SK-N-SH treated with all-trans-retinoic acid at 6 μM for 48 hours (cell line): Measurements from ENCODE around the gene FOXL2NB.

Source experiments
- ATAC-seq: fragments of 200-7000 bp; cut with Tn5 transposase; 3 replicates; pipeline ENCODE4 v1.9.1; 2020; ENCODE audit warnings: mild to moderate bottlenecking, moderate library complexity
- ARNTL ChIP-seq: fragments of 450-650 bp; formaldehyde crosslinking; IDR thresholded peaks from 2 replicates; pipeline ENCODE4 v1.5.0; 2020; ENCODE audit warnings: low read depth, mild to moderate bottlenecking, moderate library complexity, borderline replicate concordance
- BACH2 ChIP-seq: fragments of 250-450 bp; sonication (Bioruptor Pico); IDR thresholded peaks from 2 replicates; pipeline ENCODE4 v1.9.0; 2021; ENCODE audit warnings: mild to moderate bottlenecking, borderline replicate concordance
- CSDC2 ChIP-seq: fragments of 250-450 bp; sonication (Bioruptor Pico); IDR thresholded peaks from 2 replicates; pipeline ENCODE4 v1.5.0; 2020; ENCODE audit warnings: mild to moderate bottlenecking, moderate library complexity
- GLIS3 ChIP-seq: fragments of 250-450 bp; sonication (Bioruptor Pico); IDR thresholded peaks from 2 replicates; pipeline ENCODE4 v1.5.0; 2020; ENCODE audit warnings: mild to moderate bottlenecking, moderate library complexity
- OSR1 ChIP-seq: fragments of 250-450 bp; sonication (Bioruptor Pico); IDR thresholded peaks from 2 replicates; pipeline ENCODE4 v1.8.0; 2022; ENCODE audit warnings: moderate library complexity, mild to moderate bottlenecking, inconsistent platforms
- POU6F1 ChIP-seq: fragments of 250-450 bp; sonication (Bioruptor Pico); IDR thresholded peaks from 2 replicates; pipeline ENCODE4 v1.8.0; 2021; ENCODE audit warnings: low read depth, mild to moderate bottlenecking, moderate library complexity, borderline replicate concordance
- PPARA ChIP-seq: fragments of 250-450 bp; sonication (Bioruptor Pico); IDR thresholded peaks from 2 replicates; pipeline ENCODE4 v1.5.0; 2020; ENCODE audit warnings: mild to moderate bottlenecking, borderline replicate concordance
- RARB ChIP-seq: fragments of 250-450 bp; sonication (Bioruptor Pico); IDR thresholded peaks from 2 replicates; pipeline ENCODE4 v1.8.0; 2021; ENCODE audit warnings: mild to moderate bottlenecking, moderate library complexity
- SNAI2 ChIP-seq: fragments of 250-450 bp; sonication (Bioruptor Pico); IDR thresholded peaks from 2 replicates; pipeline ENCODE4 v1.5.0; 2020; ENCODE audit warnings: mild to moderate bottlenecking, moderate library complexity
- TCF4 ChIP-seq: fragments of 250-450 bp; sonication (Bioruptor Pico); IDR thresholded peaks from 2 replicates; pipeline ENCODE4 v1.8.0; 2021; ENCODE audit warnings: mild to moderate bottlenecking, moderate library complexity, borderline replicate concordance
- TOX ChIP-seq: fragments of 250-450 bp; sonication (Bioruptor Pico); IDR thresholded peaks from 2 replicates; pipeline ENCODE4 v1.8.0; 2021; ENCODE audit warnings: mild to moderate bottlenecking, moderate library complexity, borderline replicate concordance
- ZC3H10 ChIP-seq: fragments of 250-450 bp; sonication (Bioruptor Pico); IDR thresholded peaks from 2 replicates; pipeline ENCODE4 v1.5.1; 2021; ENCODE audit warnings: mild to moderate bottlenecking, moderate library complexity
- ZFP3 ChIP-seq: fragments of 250-450 bp; sonication (Bioruptor Pico); IDR thresholded peaks from 2 replicates; pipeline ENCODE4 v1.5.0; 2020; ENCODE audit warnings: mild to moderate bottlenecking, moderate library complexity
- ZFP30 ChIP-seq: fragments of 450-650 bp; formaldehyde crosslinking; IDR thresholded peaks from 2 replicates; pipeline ENCODE4 v1.5.0; 2022; ENCODE audit warnings: mild to moderate bottlenecking, moderate library complexity
- ZNF565 ChIP-seq: fragments of 450-650 bp; formaldehyde crosslinking; conservative IDR thresholded peaks from 2 replicates; pipeline ENCODE4 v1.5.0; 2020; ENCODE audit warnings: low read depth, mild to moderate bottlenecking, moderate library complexity
- ZNF70 ChIP-seq: fragments of 450-650 bp; formaldehyde crosslinking; IDR thresholded peaks from 2 replicates; pipeline ENCODE4 v1.5.0; 2020; ENCODE audit warnings: mild to moderate bottlenecking, moderate library complexity
- ZNF8 ChIP-seq: fragments of 450-650 bp; formaldehyde crosslinking; IDR thresholded peaks from 2 replicates; pipeline ENCODE4 v1.5.0; 2020; ENCODE audit warnings: mild to moderate bottlenecking, moderate library complexity
- TF ChIP-seq, protein P1 (sequence below): fragments of 250-450 bp; sonication (Bioruptor Pico); IDR thresholded peaks from 2 replicates; pipeline ENCODE4 v1.5.0; 2020; ENCODE audit warnings: mild to moderate bottlenecking, moderate library complexity
- TF ChIP-seq, protein P2 (sequence below): fragments of 250-450 bp; sonication (Bioruptor Pico); IDR thresholded peaks from 2 replicates; pipeline ENCODE4 v1.8.0; 2020; ENCODE audit warnings: mild to moderate bottlenecking, moderate library complexity, borderline replicate concordance
- TF ChIP-seq, protein P3 (sequence below): fragments of 250-450 bp; sonication (Bioruptor Pico); IDR thresholded peaks from 2 replicates; pipeline ENCODE4 v1.5.1; 2020; ENCODE audit warnings: low read depth, mild to moderate bottlenecking, moderate library complexity
- TF ChIP-seq, protein P4 (sequence below): fragments of 250-450 bp; sonication (Bioruptor Pico); IDR thresholded peaks from 2 replicates; pipeline ENCODE4 v1.5.1; 2021; ENCODE audit warnings: mild to moderate bottlenecking, moderate library complexity

FOXL2NB gene

GRCh38 chr3:138984816-138985215 lies 37.8 kb downstream of the FOXL2NB start:
- no peak for ATAC-seq
- TF ChIP-seq GLIS3 (CRISPR knock-in tag): no peak
- TF ChIP-seq ZFP30 (CRISPR knock-in tag): no peak
- TF ChIP-seq PPARA (CRISPR knock-in tag): no peak
- TF ChIP-seq ZFP3 (CRISPR knock-in tag): no peak
- no peak for TF ChIP-seq SNAI2 (CRISPR knock-in tag)
- no peak for TF ChIP-seq CSDC2 (CRISPR knock-in tag)
- TF ChIP-seq ARNTL (CRISPR knock-in tag): no peak
- no peak for TF ChIP-seq RARB (CRISPR knock-in tag)
- TF ChIP-seq, protein P1, sequence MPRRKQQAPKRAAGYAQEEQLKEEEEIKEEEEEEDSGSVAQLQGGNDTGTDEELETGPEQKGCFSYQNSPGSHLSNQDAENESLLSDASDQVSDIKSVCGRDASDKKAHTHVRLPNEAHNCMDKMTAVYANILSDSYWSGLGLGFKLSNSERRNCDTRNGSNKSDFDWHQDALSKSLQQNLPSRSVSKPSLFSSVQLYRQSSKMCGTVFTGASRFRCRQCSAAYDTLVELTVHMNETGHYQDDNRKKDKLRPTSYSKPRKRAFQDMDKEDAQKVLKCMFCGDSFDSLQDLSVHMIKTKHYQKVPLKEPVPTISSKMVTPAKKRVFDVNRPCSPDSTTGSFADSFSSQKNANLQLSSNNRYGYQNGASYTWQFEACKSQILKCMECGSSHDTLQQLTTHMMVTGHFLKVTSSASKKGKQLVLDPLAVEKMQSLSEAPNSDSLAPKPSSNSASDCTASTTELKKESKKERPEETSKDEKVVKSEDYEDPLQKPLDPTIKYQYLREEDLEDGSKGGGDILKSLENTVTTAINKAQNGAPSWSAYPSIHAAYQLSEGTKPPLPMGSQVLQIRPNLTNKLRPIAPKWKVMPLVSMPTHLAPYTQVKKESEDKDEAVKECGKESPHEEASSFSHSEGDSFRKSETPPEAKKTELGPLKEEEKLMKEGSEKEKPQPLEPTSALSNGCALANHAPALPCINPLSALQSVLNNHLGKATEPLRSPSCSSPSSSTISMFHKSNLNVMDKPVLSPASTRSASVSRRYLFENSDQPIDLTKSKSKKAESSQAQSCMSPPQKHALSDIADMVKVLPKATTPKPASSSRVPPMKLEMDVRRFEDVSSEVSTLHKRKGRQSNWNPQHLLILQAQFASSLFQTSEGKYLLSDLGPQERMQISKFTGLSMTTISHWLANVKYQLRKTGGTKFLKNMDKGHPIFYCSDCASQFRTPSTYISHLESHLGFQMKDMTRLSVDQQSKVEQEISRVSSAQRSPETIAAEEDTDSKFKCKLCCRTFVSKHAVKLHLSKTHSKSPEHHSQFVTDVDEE (CRISPR knock-in tag): no peak
- TF ChIP-seq OSR1 (CRISPR knock-in tag): no peak
- TF ChIP-seq, protein P2, sequence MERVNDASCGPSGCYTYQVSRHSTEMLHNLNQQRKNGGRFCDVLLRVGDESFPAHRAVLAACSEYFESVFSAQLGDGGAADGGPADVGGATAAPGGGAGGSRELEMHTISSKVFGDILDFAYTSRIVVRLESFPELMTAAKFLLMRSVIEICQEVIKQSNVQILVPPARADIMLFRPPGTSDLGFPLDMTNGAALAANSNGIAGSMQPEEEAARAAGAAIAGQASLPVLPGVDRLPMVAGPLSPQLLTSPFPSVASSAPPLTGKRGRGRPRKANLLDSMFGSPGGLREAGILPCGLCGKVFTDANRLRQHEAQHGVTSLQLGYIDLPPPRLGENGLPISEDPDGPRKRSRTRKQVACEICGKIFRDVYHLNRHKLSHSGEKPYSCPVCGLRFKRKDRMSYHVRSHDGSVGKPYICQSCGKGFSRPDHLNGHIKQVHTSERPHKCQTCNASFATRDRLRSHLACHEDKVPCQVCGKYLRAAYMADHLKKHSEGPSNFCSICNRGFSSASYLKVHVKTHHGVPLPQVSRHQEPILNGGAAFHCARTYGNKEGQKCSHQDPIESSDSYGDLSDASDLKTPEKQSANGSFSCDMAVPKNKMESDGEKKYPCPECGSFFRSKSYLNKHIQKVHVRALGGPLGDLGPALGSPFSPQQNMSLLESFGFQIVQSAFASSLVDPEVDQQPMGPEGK: no peak
- no peak for TF ChIP-seq POU6F1
- no peak for TF ChIP-seq ZNF565
- no peak for TF ChIP-seq ZNF70 (CRISPR knock-in tag)

- ATAC-seq: no peak
- no peak for TF ChIP-seq TCF4 (CRISPR knock-in tag)
- TF ChIP-seq ZFP30 (CRISPR knock-in tag): no peak
- TF ChIP-seq, protein P3, sequence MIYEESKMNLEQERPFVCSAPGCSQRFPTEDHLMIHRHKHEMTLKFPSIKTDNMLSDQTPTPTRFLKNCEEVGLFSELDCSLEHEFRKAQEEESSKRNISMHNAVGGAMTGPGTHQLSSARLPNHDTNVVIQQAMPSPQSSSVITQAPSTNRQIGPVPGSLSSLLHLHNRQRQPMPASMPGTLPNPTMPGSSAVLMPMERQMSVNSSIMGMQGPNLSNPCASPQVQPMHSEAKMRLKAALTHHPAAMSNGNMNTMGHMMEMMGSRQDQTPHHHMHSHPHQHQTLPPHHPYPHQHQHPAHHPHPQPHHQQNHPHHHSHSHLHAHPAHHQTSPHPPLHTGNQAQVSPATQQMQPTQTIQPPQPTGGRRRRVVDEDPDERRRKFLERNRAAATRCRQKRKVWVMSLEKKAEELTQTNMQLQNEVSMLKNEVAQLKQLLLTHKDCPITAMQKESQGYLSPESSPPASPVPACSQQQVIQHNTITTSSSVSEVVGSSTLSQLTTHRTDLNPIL (CRISPR knock-in tag): no peak
- TF ChIP-seq POU6F1: no peak
- TF ChIP-seq ZC3H10 (CRISPR knock-in tag): no peak
- TF ChIP-seq SNAI2 (CRISPR knock-in tag): no peak
- TF ChIP-seq ZFP3 (CRISPR knock-in tag): no peak
- TF ChIP-seq, protein P4, sequence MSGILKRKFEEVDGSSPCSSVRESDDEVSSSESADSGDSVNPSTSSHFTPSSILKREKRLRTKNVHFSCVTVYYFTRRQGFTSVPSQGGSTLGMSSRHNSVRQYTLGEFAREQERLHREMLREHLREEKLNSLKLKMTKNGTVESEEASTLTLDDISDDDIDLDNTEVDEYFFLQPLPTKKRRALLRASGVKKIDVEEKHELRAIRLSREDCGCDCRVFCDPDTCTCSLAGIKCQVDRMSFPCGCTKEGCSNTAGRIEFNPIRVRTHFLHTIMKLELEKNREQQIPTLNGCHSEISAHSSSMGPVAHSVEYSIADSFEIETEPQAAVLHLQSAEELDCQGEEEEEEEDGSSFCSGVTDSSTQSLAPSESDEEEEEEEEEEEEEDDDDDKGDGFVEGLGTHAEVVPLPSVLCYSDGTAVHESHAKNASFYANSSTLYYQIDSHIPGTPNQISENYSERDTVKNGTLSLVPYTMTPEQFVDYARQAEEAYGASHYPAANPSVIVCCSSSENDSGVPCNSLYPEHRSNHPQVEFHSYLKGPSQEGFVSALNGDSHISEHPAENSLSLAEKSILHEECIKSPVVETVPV (CRISPR knock-in tag): no peak
- no peak for TF ChIP-seq BACH2 (CRISPR knock-in tag)
- no peak for TF ChIP-seq PPARA (CRISPR knock-in tag)
- no peak for TF ChIP-seq ZNF8 (CRISPR knock-in tag)
- no peak for TF ChIP-seq ZNF70 (CRISPR knock-in tag)
- no peak for TF ChIP-seq TOX (CRISPR knock-in tag)
Measured at GRCh38 chr3:138985932-138986331, 38.9 kb downstream of the FOXL2NB start.
